CD14-positive monocyte (primary cell): ENCODE data around the gene PDE11A. TPM values are rescaled to one million over a fixed set of nuclear protein-coding genes. Genes with fewer than 3 reads are reported as not detected.

ENCODE experiments used
- DNase-seq, 3 donors: peaks; one replicate each; pipeline ENCODE4 v3.0.0-alpha.2; 2011 to 2022
- H2AFZ ChIP-seq: 2 replicates; pipeline ENCODE4 v1.6.0; 2012; ENCODE audit warnings: mild to moderate bottlenecking, low read depth, low read length, inconsistent platforms; ENCODE audit not compliant: insufficient read depth, poor library complexity, severe bottlenecking
- H3K27ac ChIP-seq, 2 donors: 1 replicate in 1 of 2; 2 replicates in 1 of 2; pipeline ENCODE4 v1.5.1; 2012 to 2013; ENCODE audit warnings: low read length in 2 of 2, control low read depth in 1 of 2, inconsistent platforms in 1 of 2, low read depth in 1 of 2, mild to moderate bottlenecking in 1 of 2
- H3K27me3 ChIP-seq, 2 donors: one replicate each; pipeline versions ENCODE4 v1.6.0 to v1.6.1; 2011 to 2013; ENCODE audit warnings: low read length in 2 of 2; ENCODE audit not compliant: control insufficient read depth in 2 of 2, insufficient read depth in 2 of 2
- H3K36me3 ChIP-seq, 2 donors: replicated peaks in 1 of 2; 1 replicate in 1 of 2; 2 replicates in 1 of 2; pipeline versions ENCODE4 v1.5.1 to v1.6.1; 2012 to 2013; ENCODE audit warnings: low read length in 2 of 2, control low read depth in 1 of 2, inconsistent platforms in 1 of 2, mild to moderate bottlenecking in 1 of 2; ENCODE audit not compliant: insufficient read depth in 2 of 2, control insufficient read depth in 1 of 2
- H3K4me1 ChIP-seq, 2 donors: 1 replicate in 1 of 2; 2 replicates in 1 of 2; pipeline versions ENCODE4 v1.5.1 to v1.6.1; 2012 to 2013; ENCODE audit warnings: low read length in 2 of 2, control low read depth in 1 of 2, inconsistent platforms in 1 of 2, mild to moderate bottlenecking in 1 of 2, moderate library complexity in 1 of 2; ENCODE audit not compliant: insufficient read depth in 2 of 2, control insufficient read depth in 1 of 2
- H3K4me2 ChIP-seq: replicated peaks from 2 replicates; pipeline ENCODE3; 2012; ENCODE audit warnings: low read length, moderate library complexity, mild to moderate bottlenecking; ENCODE audit not compliant: poor library complexity, severe bottlenecking; ENCODE audit errors: extremely low read depth
- H3K4me3 ChIP-seq, 3 experiments: fragments of 200-600 bp in 1 of 3; sonication (generic) in 1 of 3; replicated peaks in 1 of 3; 1 replicate in 2 of 3; 2 replicates in 1 of 3; pipeline ENCODE4 v1.5.1; 2011 to 2013; ENCODE audit warnings: low read length in 3 of 3, mild to moderate bottlenecking in 3 of 3, control low read depth in 2 of 3, low read depth in 2 of 3, inconsistent platforms in 1 of 3, moderate library complexity in 1 of 3
- H3K79me2 ChIP-seq: 2 replicates; pipeline ENCODE4 v1.6.0; 2012; ENCODE audit warnings: mild to moderate bottlenecking, control low read depth, inconsistent platforms, low read length, moderate library complexity; ENCODE audit not compliant: insufficient read depth
- H3K9ac ChIP-seq: 2 replicates; pipeline ENCODE4 v1.6.0; 2017; ENCODE audit warnings: low read length, mild to moderate bottlenecking; ENCODE audit not compliant: insufficient read depth, poor library complexity, severe bottlenecking
- H3K9me3 ChIP-seq, 2 donors: replicated peaks in 1 of 2; 1 replicate in 1 of 2; 2 replicates in 1 of 2; pipeline versions ENCODE4 v1.5.1 to v1.6.1; 2012 to 2013; ENCODE audit warnings: low read length in 2 of 2, control low read depth in 1 of 2; ENCODE audit not compliant: control insufficient read depth in 1 of 2, insufficient read depth in 1 of 2
- H4K20me1 ChIP-seq: 2 replicates; pipeline ENCODE4 v1.6.0; 2012; ENCODE audit warnings: mild to moderate bottlenecking, low read length, control low read depth, moderate library complexity; ENCODE audit not compliant: insufficient read depth
- H3K27ac Mint-ChIP-seq, 7 donors: one replicate each; pipeline ENCODE4 v1.8.0; 2020; ENCODE audit warnings: mild to moderate bottlenecking in 7 of 7, mixed read lengths in 7 of 7, moderate library complexity in 6 of 7, inconsistent platforms in 2 of 7
- H3K27me3 Mint-ChIP-seq, 3 donors: one replicate each; pipeline ENCODE4 v1.8.0; 2021 to 2022; ENCODE audit warnings: low read depth in 3 of 3, mild to moderate bottlenecking in 3 of 3, mixed read lengths in 3 of 3, moderate library complexity in 3 of 3, inconsistent platforms in 1 of 3
- H3K36me3 Mint-ChIP-seq, 2 donors: one replicate each; pipeline ENCODE4 v1.8.0; 2020; ENCODE audit warnings: mixed read lengths in 2 of 2, inconsistent platforms in 1 of 2, mild to moderate bottlenecking in 1 of 2
- H3K4me1 Mint-ChIP-seq: one replicate; pipeline ENCODE4 v1.8.0; 2020; ENCODE audit warnings: mild to moderate bottlenecking, mixed read lengths
- H3K4me3 Mint-ChIP-seq, 2 donors: one replicate each; pipeline ENCODE4 v1.8.0; 2020; ENCODE audit warnings: mild to moderate bottlenecking in 2 of 2, mixed read lengths in 2 of 2, moderate library complexity in 1 of 2
- H3K9me3 Mint-ChIP-seq, 7 donors: one replicate each; pipeline ENCODE4 v1.8.0; 2020 to 2022; ENCODE audit warnings: mixed read lengths in 7 of 7, mild to moderate bottlenecking in 6 of 7, moderate library complexity in 6 of 7, inconsistent platforms in 2 of 7
- CTCF ChIP-seq: fragments of 200-600 bp; IDR thresholded peaks from one replicate; pipeline ENCODE4 v1.8.0; 2022; ENCODE audit warnings: antibody characterized with exemption, mild to moderate bottlenecking
- WGBS: methylation state at CpG from one replicate; pipeline ENCODE4 v1.1.5; 2013; ENCODE audit warnings: missing lambda C conversion rate; ENCODE audit not compliant: insufficient coverage; 5-methylcytosine and 5-hydroxymethylcytosine counted together
- intact Hi-C, 2 donors: fragments of 100-400 bp; cut with micrococcal nuclease; formaldehyde crosslinking; loops; one replicate each; pipeline versions ENCODE4 v1.15.0 to v1.15.1; 2023
- polyA plus RNA-seq, 3 donors: library from polyadenylated mRNA; depleted of rRNA in 1 of 3; unstranded in 2 of 3; stranded (reverse) in 1 of 3; fragments of 300-500 nt in 2 of 3; fragments of >200 nt in 1 of 3; fragmentation: Illumina TruSeq in 2 of 3; gene quantifications; 1 replicate in 2 of 3; 2 replicates in 1 of 3; pipeline ENCODE4 v1.2.3, GENCODE V29; 2012 to 2021

PDE11A gene
- polyA plus RNA-seq, 3 donors = not detected

GRCh38 chr2:177588671-177589070 lies 483.9 kb downstream of the PDE11A start:
- no peaks in the 10 kb centered on the region for H3K9me3 ChIP-seq
- no peaks in the 10 kb centered on the region for H3K27me3 ChIP-seq
- Mint-ChIP-seq H3K27ac (no peak overlapping the region), H3K9me3 (peaks cover 0 to 1% (median 0%) of the 10 kb centered on the region in 7 donors), H3K4me3 (no peak overlapping the region), H3K27me3 (peaks cover 0 to 10% (median 1%) of the 10 kb centered on the region in 3 donors), H3K36me3 (no peaks in the 10 kb centered on the region), H3K4me1 (peaks cover 4% of the 10 kb centered on the region)
- WGBS = 100% methylated on average over 2 of the region's 3 CpGs
- H3K4me1 ChIP-seq = no peaks in the 10 kb centered on the region
- no peak overlapping the region for H2AFZ ChIP-seq
- no peak overlapping the region for H3K27ac ChIP-seq
- no peak for TF ChIP-seq CTCF
- H4K20me1 ChIP-seq = no peaks in the 10 kb centered on the region
- no peak overlapping the region for H3K4me2 ChIP-seq
- intact Hi-C loops = no loop called here
- H3K79me2 ChIP-seq = no peaks in the 10 kb centered on the region
- H3K9ac ChIP-seq = no peak overlapping the region
- DNase-seq = no peak
- no peaks in the 10 kb centered on the region for H3K36me3 ChIP-seq
- H3K4me3 ChIP-seq = no peak overlapping the region

GRCh38 chr2:177587371-177587770 lies 485.2 kb downstream of the PDE11A start:
- intact Hi-C loops = no loop called here
- H3K27ac ChIP-seq = no peak overlapping the region
- DNase-seq = no peak
- Mint-ChIP-seq H3K27me3 (peaks cover 0 to 8% (median 1%) of the 10 kb centered on the region in 3 donors), H3K9me3 (peaks cover 0 to 1% (median 0%) of the 10 kb centered on the region in 7 donors), H3K4me1 (peaks cover 4% of the 10 kb centered on the region), H3K27ac (no peak overlapping the region), H3K36me3 (no peaks in the 10 kb centered on the region), H3K4me3 (no peak overlapping the region)
- no peaks in the 10 kb centered on the region for H4K20me1 ChIP-seq
- no peak for TF ChIP-seq CTCF
- H3K4me2 ChIP-seq = no peak overlapping the region
- H3K4me1 ChIP-seq = no peaks in the 10 kb centered on the region
- no peak overlapping the region for H3K9ac ChIP-seq
- H3K9me3 ChIP-seq = no peaks in the 10 kb centered on the region
- H3K4me3 ChIP-seq = no peak overlapping the region
- no peak overlapping the region for H2AFZ ChIP-seq
- no peaks in the 10 kb centered on the region for H3K27me3 ChIP-seq
- H3K36me3 ChIP-seq = no peaks in the 10 kb centered on the region
- no peaks in the 10 kb centered on the region for H3K79me2 ChIP-seq
- no CpG with 5 or more reads among the region's 1 CpG for WGBS
